ENCODE data around the gene MYO10.
"Not testable (repeated sequence)": the region's sequence is repeated elsewhere in the genome, so short reads cannot be mapped to it uniquely, and the experiment has no call there.

The MYO10 gene

DNA sequence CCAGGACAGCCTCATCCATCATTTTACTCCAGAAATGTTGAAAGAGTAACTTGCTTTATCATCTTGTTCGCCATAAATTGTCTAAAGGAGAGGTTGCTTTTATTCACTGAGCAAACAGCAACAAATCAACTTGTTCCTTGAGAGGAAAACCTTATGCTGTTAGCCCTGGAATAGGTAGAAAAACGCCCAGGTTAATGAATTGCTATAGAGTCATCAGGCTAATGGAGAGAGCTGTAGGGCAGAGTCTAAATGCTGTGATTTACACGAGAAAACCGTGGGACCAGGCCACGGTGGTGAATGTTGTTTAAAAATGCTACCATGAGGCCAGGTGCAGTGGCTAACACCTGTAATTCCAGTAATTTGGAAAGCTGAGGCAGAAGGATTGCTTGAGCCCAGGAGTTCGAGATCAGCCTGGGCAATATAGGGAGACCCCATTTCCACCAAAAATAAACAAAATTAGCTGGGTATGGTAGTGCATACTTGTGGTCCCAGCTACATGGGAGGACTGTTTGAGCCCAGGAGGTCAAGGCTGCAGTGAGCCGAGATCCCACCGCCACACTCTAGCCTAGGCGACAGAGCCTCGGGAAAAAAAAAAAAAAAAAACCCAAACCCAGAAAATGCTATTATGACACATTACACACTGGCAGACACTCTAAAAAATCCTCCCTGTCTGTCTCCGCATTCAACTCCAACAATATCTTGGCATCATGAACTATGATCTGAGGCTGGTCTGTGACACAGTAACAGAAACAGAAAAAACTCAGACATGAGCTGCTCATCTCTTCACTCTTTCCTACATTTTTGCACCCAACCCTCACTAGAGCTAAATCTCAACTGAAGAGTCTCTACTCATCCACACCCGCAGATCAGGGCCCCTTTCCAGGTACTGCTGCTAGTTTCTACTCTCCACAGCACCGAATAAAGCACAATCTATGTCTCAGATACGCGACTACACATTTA is 200.7 kb downstream of the MYO10 start:
- no peak for DNase-seq

DNA sequence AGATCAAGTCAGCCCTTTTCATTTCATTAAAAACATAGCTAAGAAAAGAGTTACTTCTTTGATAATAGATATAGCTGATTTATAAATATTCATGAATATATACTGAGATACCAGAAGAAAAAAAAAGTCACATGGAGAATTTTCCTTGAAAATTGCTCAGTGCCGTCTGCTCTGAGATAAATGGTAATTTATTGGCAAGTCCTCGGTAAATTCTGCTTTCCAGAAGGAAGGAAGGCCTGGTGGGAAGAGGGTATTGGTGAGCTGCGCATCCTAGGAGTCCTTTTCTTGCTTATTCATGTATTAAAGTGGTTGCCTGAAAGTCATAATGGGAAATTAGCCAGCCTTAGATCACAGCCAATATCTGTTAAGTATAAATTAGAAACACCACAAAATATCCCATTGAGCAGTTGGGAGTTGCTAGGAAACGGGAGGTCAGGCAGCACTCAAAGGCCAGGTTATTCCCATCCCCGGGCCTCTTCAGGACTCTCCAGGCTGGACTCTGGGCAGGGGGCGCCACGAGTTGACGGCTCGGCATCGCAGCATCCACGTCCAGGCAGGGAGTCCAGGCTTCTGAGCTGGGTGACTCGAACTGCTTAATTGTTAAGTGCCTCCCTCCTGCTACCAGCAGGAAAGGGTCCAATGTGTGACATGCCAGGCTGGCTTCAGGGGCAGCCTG is 202.6 kb downstream of the MYO10 start:
- no peak for DNase-seq

DNA sequence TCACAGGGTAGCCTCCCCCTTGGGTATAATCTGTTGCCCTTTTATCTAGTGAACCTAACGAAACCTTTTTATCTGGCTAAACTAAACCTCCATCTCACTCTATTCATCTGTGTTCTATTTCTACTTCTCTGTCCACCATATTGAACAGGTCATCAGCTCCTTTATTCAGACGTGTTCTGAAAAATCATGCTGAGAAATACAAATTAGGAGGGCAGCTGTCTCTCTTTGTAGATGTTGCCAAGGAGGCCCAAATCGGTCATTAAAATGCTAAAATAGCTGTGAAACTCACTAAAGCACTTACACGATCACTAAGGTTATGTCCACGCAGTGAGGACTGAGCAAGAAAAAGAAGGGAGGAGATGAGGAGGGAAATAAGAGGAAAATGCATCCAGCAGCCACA is 203.7 kb downstream of the MYO10 start:
- DNase-seq, result no peak

DNA sequence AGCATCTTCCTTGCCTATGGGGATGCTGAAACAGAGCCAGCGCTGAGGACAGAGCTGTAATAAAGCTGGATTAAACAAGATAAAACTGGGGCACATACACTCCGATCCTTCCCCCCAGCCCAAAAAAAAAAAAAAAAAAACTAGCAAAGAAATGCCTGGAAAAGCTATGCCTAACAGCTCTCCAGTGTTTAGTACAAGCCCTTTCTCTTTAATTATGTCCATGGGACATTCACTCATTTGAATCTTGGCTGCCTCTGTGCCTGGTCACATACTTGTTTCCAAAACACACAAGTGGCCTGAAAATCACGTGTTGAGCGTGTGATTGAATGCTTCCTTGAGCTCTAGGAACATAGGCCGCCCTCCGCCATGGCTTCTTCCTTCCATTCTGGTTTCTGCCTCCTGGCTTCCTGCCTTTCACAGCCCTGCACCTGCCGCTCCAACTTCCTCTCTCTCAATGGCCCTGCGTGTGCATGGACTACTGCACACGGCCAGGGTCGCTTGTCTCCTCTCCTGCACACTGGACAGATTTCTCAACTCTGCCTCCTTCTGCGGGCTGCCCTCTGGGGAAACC is 208.2 kb downstream of the MYO10 start:
- DNase-seq, result no peak

DNA sequence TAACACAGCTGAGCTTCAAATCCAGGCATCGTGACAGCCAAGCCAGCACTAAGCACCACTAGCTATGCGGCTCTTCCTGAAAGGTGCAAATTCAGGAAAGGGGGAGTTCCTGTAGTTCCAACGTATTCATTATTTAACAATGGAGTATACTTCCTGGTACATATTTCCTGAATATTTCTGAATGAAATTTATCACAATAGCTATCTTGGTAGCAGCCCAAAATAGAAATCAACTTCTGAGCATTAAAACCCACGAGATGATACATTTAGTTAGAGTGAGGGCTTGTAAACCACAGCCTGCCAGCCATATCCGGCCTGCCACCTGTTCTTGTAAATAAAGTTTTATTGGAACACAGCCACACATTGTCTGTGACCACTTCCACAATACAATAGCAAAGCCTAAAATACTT is 209.5 kb downstream of the MYO10 start:
- DNase-seq, result no peak

DNA sequence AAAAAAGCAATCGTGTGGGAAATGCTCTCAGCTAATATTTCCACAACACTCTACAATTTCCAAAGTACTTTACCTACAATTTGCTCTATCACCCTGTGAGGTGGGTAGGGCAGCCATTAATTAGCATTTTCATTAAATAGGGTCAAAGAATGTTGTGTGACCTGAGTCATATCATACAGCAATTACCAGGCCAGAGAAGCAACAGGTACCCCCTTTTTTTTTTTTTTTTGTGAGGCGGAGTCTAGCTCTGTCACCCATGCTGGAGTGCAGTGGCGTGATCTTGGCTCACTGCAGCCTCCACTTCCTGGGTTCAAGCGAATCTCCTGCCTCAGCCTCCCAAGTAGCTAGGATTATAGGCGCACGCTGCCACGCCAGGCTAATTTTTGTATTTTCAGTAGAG is 210.5 kb downstream of the MYO10 start:
- no peak for DNase-seq

DNA sequence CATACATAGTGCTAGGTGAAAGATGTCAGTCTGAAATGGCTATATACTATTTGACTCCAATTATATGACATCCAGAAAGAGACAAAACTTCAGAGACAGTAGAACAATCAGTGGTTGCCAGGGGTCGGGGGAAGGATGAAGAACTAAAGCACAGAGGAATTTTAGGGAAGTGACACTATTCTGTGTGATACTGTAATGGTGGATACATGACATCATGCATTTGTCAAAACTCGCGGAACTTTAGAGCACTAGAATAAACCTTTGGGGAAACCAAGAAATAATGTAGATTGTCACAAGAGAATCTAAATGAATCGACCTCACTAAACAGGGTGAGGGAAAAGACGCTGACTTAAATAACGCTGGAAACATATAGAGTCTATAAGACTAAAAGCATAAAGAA is 212.3 kb downstream of the MYO10 start:
- no peak for DNase-seq

DNA sequence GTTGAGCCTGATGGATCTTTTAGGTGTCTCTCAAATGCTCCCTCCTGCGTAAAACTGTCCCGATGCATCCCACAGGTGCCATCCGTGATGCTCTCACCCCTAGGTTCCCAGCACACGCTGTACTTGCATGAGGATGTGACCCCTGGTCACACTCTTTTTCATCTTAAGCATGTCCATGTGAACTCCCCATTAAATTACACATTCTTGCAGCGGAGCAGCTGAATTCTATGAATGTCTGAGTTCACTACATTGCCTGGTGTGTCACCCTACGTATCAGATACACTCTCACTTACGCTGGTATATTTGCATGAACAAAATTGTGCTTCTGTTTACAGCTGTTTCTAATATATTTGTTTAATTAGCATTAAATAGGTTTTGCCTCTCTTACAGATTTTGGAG is 214.0 kb downstream of the MYO10 start:
- no peak for DNase-seq

DNA sequence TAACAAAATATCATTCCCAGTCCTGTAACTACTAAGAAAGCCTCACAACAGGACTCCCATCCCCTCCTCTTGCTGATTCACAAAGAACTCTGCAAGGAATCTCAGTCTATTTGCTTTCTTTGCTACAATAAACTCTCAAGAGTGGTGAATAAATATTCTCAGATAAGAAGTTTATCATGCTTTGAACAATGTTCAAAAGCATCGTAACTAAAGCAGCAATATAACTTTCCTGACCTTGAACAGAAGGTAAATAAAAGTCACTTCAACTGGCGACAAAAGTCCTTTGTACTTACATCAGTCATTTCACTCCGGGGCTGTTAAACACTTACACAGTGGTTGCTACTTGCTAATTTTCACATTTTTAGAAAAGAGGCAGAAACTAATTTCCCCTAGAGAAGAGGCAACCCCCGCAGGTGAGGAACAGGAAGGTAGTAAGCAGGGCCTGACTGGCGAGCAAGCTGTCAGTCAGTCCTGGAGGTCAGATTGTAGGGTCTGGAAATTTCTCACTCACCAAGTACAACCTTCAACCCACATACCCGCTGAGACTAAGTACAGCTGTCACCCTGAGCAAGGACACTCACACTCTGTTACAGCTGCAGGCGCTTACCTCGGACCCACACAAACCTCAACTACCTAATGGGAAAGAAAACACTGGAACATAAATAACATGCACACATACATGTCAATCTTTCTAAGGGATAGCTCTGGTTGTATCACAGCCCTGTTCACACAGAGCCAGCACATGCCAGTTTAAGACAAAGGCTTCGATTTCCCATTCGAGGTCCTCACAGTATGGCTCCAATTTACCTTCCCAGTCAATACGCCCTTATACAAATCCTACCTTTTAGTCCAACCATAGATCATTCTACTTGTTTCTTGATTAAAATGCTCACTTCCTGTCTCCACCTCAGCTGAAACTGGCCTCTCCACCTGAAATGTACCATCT is 214.7 kb downstream of the MYO10 start:
- peak; percentile 53 for DNase-seq

DNA sequence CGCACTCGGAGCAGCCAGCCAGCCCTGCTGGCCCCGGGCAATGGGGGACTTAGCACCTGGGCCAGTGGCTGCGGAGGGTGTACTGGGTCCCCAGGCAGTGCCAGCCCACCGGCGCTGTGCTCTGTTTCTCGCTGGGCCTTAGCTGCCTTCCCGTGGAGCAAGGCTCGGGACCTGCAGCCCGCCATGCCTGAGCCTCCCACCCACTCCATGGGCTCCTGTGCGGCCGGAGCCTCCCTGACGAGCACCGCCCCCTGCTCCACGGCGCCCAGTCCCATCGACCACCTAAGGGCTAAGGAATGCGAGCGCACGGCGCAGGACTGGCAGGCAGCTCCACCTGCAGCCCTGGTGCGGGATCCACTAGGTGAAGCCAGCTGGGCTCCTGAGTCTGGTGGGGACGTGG is 218.1 kb downstream of the MYO10 start:
- DNase-seq, result not testable (repeated sequence)

DNA sequence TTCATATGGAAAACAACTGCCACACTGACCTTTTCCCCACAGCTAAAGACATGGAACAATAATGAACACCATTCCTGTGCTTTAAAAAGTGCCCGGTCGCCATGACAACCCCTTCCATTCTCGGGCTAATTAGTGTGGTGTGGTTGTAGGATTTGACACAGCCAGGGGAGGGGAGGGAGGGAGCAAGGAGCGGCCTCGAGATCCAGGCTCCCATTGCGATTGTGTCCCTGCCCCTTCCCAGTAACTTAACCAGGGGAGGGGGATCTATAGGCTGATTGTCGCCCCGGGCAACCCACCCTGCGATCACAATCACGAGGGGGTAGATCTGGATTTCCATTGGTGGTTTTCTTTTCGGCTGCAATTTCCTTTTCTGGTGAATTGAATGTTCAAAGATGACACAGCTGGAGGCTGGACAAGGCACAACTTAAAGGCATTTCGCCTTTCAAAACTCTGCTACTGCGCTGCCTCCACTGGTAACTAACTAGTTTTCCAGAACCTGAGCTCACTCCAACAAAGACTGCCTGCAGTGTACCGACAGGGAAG is 222.6 kb downstream of the MYO10 start:
- peak; percentile 9 for DNase-seq

DNA sequence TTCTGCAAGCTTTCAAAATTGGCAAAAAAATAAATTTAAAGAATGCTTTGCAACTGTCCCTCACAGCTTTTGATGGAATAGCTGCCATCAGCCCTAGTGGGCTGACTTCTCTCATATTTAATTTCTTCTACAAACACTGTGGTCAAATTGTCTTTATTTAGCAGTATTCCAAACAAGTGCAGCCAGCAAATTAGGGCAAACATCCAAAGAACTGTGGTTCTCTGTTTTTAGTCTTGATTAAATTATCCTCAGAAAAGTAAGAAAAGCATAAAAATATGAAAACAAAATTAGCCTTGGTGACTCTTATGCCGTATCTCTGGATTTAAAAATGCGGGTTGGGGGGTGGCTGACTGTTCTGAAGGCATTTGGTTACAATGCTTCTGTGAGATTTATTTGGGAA is 223.5 kb downstream of the MYO10 start:
- no peak for DNase-seq

DNA sequence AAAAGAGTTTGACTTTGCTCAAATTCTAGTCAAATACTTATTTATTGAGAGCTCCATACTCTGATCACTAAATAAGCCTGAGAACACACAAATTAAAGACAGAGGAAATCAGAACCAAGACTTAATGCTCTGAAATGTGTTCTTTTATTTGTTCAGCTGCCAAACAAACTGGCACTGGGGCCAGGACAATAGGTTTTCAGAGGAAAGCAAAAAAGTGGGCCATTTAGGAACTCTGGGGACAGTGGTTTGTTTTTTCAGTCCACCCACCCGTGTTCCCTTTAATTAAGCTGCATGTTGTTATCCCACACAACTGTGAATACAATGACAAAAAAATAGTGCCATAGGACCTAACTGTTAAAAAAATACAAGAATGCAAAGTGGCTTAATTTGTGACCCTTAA is 223.9 kb downstream of the MYO10 start:
- DNase-seq, result no peak

DNA sequence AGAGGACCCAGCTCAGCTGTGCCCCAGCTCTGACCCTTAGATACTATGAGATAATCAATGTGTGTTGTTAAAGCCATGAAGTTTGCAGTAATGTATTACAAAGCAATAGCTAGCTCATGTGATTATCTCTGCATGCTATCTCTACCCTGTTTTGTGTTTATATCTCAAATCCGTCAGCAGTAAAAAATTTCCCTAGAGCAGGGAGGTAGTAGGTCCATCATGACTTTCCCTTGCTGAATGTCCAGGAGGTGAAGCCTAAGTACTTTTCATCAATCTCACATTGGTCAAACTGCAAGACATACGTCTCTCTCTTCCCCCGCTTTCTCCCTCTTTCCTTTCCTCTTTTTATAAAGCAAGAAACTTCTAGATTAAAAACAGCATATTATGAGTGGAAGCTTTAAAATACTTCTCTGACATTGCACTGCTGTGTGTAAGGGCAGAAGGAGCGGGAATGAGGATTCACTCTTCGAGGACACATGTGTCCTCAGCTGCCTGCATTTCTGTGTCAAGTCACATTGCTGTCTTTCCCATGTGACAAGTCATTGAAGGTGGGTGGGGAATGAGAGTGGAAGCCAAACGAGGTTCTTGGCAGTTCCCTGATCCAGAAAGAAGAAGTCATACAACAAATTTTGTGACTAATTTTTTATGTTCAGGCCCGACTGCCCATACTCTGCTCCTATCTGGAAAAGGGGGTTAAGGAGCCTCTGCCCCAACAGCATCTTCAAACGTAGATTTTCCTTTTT is 226.2 kb downstream of the MYO10 start:
- DNase-seq, result no peak

DNA sequence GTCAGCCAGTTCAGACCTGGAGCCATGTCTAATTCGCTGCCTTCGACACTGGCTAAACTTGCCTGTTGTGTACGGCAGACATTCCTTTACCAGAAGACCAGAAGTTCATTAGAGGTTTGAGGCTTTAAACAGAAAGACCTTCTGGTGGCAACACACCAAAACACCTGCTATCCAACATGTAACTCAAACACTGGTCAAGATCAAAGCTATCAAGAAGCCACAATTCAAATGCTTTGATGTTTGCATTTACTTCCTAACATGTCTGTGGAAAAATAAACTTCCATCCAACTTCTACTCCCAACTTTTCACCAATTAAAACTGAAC is 228.3 kb downstream of the MYO10 start:
- no peak for DNase-seq

DNA sequence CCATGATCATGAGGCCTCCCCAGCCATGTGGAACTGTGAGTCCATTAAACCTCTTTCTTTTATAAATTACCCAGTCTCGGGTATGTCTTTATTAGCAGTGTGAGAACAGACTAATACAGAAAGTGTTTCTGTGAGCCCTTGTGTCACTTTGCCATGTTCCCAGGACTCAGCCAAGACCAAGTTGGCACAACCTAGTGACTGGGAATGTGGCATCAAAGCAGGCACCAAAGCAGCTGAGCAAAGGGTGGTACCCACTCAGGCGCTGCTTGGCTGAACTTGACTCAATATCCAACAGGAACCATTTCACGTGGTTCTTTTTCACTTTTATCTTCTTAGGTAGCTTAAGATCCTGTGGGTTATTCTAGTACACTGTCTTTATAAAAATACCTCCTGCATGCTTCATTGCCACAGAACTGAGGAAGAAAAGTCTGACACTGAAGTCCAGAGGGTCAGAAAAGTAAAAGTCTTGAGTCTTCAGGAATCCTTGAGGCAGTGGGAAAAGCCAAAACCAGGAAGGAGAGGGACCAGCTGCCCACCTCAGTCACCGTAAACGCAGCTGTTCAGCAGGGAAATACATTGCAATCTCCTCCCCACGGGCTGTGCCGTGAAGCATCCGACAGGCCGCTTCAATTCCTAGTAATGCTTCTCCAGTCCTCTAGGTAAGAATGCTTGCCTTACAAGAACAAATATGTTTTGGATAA is 228.8 kb downstream of the MYO10 start:
- no peak for DNase-seq

DNA sequence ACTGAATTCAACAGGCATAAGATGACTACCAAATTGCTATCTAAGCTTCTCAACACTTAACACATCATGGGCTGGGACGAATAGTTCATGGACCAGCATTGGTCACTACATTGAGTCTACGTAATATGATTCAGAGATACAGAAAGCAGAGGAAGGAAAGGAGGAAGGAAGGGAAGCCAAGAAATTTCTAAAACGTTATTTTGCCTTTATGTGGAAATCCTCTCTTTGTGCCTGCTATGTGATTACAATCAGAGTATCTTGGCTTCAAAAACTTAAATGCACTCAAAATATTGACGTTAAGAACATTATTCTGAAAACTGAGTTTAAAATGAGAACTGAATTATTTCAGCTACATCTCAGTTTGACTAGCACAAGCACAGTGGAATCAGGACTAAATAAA is 231.1 kb downstream of the MYO10 start:
- no peak for DNase-seq

DNA sequence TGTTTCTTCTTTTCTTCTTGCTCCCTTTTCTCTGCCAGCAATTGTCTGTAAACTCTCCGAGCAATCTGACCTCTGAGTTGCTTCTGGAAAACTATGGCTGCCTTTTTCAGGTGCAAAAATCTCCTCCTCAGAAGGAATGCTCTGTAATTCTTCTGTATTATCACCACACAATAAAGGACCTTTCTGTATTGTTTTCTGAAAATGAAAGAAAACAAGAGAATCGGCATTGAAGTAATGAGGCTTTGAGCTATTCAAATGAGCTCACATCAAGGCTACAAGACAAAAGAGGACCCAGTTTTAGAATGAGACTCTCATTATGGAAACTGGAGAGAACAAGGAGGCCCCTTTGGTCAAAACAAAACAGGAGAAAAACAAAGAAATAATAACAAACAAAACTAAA is 233.1 kb downstream of the MYO10 start:
- DNase-seq, result no peak

DNA sequence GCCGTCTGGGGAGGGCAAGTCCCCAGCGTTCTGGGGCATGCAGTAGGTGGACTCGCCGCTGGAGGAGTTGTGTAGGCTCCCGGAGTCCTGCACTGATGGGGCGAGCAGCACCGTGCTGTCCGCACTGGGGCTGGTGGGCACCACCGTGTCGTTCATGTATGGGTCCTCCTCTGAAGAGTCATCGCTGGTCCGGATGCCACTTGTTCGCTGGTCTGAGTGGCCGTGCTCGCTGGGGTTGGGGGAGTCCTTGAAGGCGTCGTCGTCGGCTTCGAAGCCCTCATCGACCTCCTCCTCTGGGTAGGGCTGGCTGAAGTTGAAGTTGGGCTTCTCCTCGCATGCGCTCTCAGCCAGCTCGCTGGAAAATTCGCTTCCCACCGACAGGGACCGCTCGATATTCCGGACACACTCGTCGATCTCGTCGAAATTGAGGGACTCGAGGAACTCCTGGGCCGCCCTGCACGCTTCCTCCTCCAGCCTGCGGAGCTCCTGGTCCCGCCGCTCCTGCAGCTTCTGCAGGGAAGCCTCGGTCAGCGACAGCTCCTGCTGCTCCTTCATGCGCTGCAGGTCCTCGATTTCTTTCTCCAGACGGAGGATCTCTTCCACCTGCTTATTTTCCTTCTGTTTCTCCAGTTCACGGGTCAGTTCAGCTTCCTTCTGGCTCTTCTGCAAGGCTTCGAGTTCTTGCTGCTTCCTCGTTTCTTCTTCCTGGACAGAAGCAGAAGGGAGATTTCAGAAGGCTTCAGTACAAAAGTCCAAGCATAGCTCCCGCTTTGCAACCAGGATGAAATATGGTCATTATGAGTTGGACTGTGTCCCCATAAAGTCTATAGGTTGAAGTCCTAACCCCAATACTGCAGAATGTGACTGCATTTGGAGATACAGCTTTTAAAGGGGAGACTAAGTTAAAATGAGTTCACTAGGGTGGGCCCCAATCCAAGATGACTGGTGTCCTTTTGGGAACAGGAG is 234.7 kb downstream of the MYO10 start:
- no peak for DNase-seq

DNA sequence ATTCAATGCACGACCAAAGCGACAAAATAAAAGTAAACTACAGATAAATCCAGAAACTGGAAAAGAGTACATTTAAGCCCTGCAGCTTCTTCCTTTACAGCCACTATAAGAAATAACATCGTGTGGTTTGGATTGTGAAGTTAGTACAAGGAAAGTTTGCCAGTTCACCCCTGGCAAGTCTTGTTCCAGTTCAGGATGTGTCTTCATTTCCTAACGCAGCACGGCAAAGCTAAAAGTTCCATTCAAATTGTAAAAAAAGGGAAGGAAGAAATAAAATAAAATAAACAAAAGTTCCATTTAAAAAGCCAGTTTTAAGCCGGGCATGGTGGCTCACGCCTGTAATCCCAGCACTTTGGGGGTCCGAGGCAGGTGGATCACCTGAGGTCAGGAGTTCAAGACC is 236.0 kb downstream of the MYO10 start:
- no peak for DNase-seq

Data from NCI-H1417 treated with DMSO at 0.1 percent for 48 hours (cell line).